Measurements from ENCODE around the gene IRS2.
"Not testable (repeated sequence)": the region's sequence is repeated elsewhere in the genome, so short reads cannot be mapped to it uniquely, and the experiment has no call there.

The IRS2 gene

DNA sequence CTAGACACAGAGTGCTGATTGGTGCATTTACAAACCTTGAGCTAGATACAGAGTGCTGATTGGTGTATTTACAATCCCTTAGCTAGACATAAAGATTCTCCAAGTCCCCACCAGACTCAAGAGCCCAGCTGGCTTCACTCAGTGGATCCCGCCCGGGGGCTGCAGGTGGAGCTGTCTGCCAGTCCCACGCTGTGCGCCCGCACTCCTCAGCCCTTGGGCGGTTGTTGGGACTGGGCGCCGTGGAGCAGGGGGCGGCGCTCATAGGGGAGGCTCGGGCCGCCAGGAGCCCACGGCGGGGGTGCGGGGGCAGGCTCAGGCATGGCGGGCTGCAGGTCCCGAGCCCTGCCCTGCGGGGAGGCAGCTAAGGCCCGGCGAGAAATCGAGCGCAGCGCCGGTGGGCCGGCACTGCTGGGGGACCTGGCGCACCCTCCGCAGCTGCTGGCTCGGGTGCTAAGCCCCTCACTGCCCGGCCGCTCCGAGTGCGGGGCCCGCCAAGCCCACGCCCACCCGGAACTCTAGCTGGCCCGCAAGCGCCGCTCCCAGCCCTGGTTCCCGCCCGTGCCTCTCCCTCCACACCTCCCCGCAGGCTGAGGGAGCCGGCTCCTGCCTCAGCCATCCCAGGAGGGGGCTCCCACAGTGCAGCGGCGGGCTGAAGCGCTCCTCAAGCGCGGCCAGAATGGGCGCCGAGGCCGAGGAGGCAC lies 53.8 kb downstream of the IRS2 start:
- DNase-seq (ENCODE audit: low spot score): not testable (repeated sequence)

DNA sequence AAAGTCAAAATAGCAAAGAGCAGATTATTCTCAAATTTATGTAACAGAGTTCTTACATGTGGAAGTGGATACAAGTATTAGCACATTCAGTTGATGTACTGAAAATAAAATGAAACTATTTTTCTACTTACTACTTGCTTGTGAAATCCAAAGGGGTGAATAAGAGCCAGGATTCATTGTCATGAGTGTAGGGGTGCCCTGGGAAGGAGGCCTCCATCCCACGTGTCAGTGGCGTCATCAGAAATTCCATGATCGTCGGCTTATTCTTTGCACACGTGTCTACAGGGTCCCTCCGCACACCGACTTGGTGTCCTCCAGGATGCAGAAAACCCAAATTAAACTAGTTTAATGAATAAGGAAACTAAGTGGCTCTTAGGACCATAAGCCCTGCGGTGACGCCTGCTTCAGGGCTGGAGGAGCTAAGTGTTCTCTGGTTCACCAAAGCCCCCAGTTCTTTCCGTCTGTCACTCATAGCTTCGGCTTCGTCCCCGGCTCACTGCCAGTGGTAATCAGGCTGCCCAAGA lies 55.5 kb downstream of the IRS2 start:
- DNase-seq (ENCODE audit: low spot score): no peak

DNA sequence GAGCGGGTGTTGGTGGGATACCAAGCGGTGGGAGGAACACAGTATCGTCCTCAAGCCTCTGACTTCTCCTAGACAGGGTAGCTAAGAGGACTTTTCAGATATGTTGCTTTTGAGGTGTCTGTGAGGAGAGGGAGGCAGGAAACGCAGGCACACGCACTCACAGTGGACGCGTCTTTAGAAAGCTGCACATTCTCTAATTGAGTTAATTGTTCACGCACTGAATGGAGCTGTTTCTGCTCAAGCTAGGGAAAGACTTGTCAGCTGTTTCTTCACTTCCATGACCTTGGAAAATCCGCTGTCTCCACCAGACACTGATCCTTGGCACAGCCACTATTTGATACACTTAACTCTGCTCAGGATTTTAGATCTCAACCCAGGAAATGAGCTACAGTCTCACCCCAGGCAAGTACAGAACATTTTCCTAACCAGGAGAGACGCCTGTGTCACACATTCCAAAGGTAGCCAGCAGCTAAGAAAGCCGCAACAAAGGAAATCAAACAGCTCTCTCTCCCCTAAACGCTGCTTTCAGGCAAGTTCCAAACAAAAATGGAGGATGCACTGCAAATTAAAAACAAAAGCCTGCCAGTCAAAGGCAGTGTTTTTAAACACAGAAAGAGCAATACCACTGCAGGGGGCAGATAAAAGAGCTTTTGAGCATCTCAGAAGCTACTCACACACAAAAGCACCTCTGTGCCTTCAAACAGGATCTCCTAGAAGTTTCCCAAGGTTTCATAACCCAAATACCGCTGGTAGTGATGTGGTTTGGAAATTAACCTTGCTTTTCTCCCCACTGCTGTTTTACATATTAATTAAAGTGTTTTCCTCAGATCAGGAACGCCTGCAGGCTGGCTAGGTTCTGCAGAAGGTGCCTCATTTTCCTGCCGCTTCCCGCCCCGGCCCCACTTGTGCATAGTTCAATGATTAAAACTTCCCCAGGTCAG lies 57.3 kb downstream of the IRS2 start:
- no peak for DNase-seq (ENCODE audit: low spot score)

DNA sequence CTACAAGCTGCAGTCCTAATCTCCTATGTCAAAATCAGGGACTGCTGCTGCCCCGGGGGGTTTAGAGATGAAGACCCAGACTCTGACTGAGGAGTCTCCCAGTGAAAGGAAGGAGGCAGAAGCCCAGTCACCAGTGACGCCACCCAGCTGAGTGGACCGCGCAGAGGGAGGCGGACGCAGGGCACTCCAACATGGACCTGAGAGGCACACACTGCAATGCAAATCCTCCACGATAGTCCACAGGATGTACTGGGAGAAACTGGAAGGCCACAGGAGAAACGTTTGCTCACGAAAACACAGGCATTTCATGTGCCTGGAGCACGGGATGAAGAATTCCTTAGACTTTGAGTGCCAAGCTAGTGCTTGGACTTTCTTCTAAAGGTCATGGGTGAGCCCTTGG lies 58.3 kb downstream of the IRS2 start:
- no peak for DNase-seq (ENCODE audit: low spot score)

DNA sequence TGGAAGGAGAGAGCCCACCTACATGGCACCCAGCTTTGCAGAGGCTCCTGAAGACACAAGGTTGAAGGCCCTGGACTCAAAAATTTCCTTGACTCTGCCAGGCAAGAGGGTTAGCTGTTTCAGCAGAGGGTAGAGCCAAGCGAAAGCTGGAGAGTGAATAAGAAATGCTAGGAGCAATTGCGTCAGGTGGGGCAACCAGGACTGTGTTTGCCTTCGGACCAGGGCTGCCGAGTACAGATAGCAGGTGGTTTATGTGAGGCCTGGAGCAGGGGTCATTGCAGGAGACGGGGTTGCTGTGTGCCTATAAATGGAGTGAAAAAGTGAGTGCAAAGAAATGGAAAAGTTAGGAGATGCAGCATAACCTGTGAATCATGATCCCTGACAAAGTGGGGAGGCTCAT lies 59.1 kb downstream of the IRS2 start:
- DNase-seq (ENCODE audit: low spot score): no peak

DNA sequence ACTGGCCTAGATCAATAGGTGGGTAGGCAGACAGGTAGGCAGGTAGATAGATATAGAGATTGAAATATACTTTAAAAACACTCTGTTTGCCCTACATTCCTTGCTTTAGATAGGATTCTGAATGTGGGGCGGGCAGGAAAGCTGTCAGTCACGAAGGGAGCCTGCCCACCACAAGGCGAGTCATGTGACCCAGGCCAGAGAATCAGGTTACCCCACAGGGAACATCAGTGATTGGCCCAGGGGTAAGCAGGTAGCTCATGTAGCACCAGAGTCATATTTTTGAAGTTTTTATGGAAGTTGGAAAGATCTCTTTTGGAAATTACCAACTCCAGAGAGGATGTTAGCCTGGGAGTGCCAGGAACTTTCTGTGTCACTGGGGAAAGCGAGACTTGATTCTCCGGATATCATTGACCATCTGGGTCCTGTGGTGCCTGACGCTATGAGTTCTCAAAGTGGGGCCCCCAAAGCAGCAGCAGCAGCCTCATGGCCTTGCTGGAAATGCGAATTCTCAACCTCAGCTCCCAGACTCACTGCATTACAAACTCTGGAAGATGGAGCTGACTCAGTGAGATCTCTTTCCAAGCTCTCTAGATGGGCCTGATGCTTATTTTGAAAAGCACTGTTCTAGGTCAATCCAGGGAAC lies 60.3 kb downstream of the IRS2 start:
- DNase-seq (ENCODE audit: low spot score): no peak

DNA sequence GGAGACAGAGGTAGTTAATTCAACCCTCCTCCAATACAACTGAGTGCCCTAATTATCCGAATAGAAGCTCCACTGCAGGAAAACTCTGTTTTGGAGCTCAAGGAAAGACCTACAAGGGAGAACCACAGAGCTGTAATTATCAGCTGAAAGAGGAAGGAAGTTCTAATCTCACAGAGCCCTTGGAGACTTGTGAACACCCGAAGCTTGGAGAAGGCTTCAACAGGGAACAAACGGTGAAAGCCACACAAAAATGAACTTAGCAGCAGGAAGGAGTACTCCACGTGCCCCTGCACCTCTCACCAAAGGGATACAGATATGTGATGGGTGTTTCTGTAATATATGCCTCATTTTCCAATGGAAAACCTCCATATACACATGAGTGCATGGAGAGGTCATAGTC lies 61.1 kb downstream of the IRS2 start:
- DNase-seq (ENCODE audit: low spot score): no peak

DNA sequence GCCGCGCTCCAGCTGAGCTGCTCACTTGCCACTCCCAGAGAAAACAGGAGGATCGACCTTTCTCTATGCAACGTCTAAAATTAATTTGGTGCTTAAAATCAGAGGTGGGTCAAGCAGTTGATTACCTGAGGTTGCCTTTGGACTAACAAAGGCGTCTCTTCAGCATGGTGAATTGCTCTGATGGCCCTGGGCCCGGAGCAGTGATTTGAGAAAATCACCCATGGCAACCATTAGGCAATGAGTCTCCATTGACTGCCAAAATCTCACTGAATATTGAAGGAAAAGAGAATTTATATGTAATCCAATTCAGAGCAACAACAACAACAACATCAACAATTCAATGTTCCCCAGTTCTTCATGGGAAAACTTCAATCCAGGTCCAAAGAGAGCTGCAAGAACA lies 61.8 kb downstream of the IRS2 start:
- DNase-seq (ENCODE audit: low spot score): no peak

DNA sequence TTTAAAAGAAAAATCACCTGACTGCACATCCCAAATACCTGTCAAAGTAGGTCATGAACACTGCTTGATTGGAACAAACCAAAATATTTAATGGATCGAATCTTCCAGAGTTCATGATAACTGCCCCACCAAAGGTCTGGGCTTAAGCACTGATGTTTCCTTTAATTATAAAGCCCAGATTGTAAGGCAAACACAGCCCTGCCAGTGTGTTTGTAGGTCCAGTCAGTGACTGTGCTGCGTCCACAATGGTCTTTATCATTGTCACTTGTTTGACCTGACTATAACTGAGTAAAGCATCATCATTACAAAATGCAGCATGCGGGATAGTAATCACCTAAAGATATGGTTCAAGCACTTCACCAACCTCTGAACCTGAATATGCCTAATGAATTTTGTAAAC lies 63.3 kb downstream of the IRS2 start:
- DNase-seq (ENCODE audit: low spot score): no peak

DNA sequence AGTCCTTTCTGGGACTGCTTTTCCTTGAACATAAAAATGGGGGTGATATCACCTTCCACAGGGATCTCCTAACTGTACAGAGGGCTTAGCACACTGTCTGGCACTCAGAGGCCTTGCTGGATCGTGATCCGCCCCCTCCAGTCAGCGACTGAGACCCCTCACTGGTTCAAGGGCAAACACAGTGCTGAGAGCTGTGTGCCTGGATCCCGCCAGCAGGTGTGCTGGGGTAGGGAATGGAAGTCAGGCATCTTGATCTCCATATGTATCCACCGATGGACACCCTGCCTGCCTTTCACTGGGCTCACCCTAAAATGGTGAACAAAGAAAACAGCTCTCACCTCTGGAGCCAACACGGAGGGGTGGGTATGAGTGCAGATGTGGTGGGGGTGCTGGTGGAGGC lies 64.3 kb downstream of the IRS2 start:
- DNase-seq (ENCODE audit: low spot score): no peak

DNA sequence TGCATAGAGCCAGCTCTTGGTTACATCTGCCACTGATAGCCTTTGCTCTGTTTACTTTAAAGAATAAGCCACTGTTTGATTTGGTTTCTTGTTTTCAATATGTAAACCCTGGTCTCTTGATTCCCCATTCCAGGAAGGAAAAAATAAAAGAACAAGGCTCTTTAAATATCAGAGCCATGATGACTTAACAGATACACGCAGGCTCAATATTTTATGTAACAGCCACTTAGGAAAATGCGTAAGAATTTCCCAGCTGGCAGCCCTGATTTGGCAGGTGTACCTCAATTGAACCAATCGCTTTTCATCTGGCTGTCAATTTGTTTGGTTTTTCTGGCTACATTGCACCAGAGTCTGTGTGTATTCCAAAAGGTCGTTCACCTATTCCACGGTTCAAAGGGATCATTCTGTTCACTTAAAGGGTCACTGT lies 65.6 kb downstream of the IRS2 start:
- DNase-seq (ENCODE audit: low spot score): no peak

DNA sequence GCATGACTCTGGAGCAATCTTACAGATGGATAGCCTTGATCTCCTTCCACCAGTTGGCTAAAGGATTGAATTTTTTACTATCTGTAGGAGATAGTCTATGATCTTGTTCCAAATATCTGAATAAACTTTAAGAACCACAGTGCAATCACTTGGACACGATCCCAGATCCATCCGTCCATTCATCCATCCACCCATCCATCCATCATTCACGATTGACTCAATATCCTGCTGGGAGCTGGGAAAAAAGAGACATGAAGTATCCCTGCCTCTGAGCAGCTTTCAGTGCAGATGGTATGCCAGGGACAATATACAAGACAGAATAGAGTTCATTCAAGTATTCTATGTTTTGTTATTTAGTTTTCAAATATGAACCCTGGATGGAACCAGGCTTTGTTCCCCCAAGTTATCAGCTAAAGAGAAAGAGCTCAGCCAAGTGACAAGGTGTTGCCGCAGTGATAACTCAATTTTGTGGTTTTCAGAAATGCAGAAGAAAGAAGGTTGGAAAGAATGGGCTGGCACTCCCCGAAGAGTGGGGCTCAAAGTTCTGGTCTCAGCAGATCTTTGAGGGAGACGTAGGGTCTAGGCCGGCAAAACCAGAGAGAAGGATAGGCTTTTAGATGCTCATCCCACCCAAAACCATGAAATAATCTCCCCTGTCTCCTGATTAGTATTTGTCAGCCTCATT lies 66.3 kb downstream of the IRS2 start:
- DNase-seq (ENCODE audit: low spot score): no peak

DNA sequence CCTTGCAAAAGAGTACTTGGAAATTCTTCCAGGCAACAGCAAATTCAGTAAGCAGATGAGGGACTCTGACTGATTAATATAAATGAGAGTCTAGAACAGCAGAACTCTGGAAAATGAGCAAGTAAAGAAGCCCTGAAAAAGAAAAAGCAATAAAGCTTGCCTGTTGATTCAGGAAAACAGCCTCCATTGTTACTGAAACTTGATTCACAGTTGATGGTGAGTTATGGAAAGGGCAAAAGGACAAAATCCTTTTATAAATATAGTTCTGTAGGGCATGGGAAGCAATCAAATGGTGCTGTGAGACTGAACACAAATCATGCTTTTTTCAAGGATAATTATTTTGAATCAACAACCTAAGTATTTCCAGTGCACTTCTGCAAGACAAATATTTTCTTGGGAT lies 67.7 kb downstream of the IRS2 start:
- no peak for DNase-seq (ENCODE audit: low spot score)

DNA sequence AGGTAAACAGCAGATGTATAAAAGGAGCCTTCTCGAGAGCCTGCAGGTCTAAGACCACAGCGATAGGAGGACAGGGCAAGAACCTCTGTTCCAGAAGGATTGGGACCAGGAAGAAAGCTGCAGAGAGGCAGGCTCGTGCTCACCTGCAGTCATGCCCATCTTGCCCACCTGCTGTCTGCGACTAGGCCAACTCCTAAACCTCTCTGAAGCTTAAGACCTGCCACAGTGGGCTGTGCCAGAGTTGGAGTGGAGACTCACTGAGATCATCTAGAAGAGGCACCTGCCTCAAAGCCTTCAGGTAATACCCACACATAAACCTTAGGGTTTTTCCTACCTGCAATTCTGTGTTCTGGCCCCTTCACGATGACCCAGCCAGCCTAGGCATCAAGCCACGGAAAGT lies 68.7 kb downstream of the IRS2 start:
- DNase-seq (ENCODE audit: low spot score): no peak

DNA sequence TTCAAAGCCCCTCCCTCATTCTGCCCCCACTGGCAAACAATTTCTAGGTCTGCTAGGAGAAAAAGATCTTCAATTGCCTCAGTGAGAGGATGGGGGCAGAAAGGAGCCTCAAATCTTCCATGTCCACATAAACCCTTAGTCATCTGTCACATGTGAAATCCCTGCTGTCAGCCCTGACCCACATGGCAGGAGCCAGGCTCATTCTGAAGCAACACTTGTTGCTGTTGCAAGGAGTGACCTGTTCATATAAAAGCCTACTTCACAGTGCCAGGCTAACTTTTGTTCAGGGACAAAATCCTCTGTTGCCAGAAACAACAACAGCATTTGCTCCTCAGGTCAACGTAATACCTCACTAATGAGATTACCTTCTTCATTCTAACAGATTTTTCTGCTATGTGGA lies 70.5 kb downstream of the IRS2 start:
- no peak for DNase-seq (ENCODE audit: low spot score)

DNA sequence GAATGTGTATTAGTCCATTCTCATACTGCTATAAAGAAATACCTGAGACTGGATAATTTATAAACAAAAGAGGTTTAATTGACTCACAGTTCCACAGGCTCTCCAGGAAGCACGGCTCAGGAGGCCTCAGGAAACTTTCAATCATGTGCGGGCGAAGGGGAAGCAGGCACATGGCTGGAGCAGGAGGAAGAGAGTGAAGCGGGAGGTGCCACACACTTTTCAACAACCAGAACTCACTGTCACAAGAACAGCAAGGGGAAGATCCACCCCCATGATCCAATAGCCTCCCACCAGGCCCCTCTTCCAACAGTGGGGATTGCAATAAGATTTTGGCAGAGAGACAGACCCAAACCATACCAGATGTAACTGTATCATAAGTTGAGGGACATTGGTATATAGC lies 72.7 kb downstream of the IRS2 start:
- DNase-seq (ENCODE audit: low spot score): no peak

DNA sequence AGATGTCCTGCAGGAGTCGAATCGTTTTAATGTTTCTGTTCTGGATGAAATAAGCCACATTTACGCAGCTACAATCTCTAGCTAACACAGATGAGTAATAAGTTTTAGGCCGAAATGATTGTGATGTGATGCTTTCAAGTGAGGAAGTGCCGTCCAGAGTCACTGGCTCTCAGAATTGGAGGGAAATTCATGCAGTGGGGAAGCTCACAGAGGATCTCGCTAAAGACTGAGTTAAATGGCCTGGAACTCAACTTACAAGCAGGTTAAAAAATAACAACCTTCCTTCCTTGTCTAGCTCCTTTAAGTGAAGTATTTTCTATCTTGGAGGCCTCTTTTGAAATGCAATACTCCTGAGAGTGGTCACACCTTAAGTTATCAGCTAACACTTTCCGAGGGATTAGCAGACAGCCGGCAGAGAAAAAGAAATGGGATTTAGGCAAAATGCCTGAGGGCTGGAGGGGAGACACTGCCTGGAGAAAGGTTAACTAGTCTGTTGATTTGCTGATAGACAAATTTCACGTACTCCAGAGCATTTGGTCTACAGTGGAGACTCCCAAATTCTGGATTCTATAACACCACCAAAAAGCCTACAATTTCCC lies 74.2 kb downstream of the IRS2 start:
- DNase-seq (ENCODE audit: low spot score): no peak

DNA sequence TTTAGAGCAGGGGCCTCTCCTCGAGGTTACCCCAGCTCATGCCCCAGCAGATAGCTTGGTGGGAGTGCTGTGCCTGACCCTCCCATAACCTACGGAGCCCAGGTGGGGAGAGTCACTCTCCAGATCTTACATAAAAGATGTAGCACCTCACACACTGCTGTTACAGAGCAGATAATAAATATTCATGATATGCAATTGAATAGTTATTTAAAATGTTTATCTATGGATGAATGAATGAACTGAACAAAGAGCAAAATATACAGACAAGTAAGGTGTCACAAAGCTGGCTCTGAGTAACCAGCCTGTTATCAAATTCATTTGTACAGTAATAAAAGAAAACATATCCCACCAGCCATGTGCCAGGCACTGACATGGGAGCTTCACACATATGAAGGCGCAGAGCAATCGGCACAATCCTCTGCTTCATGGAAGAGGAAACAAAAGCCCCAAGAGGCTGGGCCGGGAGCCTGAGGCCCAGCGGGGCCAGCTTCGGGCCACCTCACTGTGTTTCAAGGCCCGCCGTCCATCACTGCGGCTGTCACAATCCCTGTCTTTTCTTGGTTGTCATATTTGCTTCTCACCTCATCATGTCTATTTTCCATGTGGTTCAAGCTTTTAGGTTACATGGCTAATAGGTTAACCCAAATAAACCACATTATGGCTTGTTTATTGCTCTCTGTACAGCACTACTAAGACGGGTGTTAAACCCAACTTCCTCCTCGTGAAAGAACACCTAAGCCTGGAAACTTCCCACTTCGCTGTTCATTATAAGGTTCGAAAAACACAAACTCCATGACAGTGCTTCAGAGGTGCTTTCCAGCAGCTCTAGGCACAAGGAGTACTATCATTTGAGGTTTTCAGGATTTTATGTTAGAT lies 78.4 kb downstream of the IRS2 start:
- no peak for DNase-seq (ENCODE audit: low spot score)

DNA sequence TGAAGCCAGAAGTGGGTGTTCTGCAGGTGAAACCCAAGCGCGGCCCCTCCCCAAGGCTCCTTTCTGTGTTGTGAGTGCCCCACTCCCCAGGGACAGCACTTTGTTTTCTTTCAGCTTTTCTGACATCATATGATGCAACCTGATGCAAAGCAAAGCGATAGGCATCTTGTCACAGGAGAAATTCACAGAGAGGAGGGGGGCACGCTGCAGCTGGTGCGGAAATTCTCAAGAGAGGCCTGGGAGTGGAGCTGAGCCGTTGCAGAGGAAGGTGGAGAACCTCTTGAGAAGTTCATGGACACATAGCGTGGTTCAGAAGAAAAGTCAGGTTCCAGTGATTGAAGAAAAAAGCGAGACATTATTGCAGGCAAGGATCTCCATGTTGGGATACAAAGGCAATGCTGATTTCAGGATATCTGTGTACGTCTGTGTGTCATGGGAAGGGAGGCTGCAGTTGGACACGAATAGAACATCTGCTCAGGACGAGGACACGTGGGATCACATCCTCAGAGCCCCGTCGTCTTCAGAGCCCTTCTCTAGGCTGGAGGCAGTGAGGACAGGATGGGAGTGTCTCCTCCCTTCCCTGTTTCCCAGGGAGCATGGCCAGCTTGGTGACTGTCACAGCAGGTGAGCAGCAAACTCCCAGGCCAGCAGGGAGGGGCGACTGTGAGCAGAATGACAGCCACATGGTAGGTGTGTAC lies 79.2 kb downstream of the IRS2 start:
- DNase-seq (ENCODE audit: low spot score): no peak
